H1 (cell line): ENCODE results near the gene SPIRE1. TPM values are rescaled to one million over a fixed set of nuclear protein-coding genes. Genes with fewer than 3 reads are reported as not detected.

Experiments
- CTCF ChIA-PET: fragments of 300-600 bp; sonication (Branson Sonifier 250); formaldehyde crosslinking; loops from one replicate; lab custom pipeline; 2021; ENCODE audit not compliant: partially characterized antibody; lab: Charles Lee
- POLR2A ChIA-PET: fragments of 300-600 bp; sonication (Branson Sonifier 250); formaldehyde crosslinking; loops from one replicate; lab custom pipeline; 2021; ENCODE audit warnings: inconsistent platforms; ENCODE audit not compliant: partially characterized antibody; lab: Charles Lee
- DNase-seq, 2 experiments: peaks; one replicate each; pipeline versions ENCODE4 v3.0.0 to v3.0.0-alpha.2; 2010 to 2022; ENCODE audit warnings: low spot score in 2 of 2, low read depth in 1 of 2, mixed read lengths in 1 of 2
- FAIRE-seq: peaks from 2 replicates; lab custom pipeline; 2011; peaks lifted over from hg19 to GRCh38; lab: Jason Lieb, UNC
- H2AFZ ChIP-seq: 2 replicates; pipeline ENCODE4 v1.8.1; 2012; ENCODE audit warnings: low read length, inconsistent platforms
- H2AK5ac ChIP-seq: 2 replicates; pipeline ENCODE4 v1.6.1; 2013; ENCODE audit warnings: low read depth, low read length
- H2BK120ac ChIP-seq: replicated peaks from 2 replicates; pipeline ENCODE3; 2013; ENCODE audit warnings: low read depth, low read length, inconsistent platforms
- H2BK12ac ChIP-seq: 2 replicates; pipeline ENCODE4 v1.6.1; 2013; ENCODE audit warnings: low read depth, low read length
- H2BK15ac ChIP-seq: 2 replicates; pipeline ENCODE4 v1.6.1; 2013; ENCODE audit warnings: low read length
- H2BK20ac ChIP-seq: 2 replicates; pipeline ENCODE4 v1.6.1; 2013; ENCODE audit warnings: low read length
- H2BK5ac ChIP-seq: 2 replicates; pipeline ENCODE4 v1.6.1; 2013; ENCODE audit warnings: low read depth, low read length
- H3K14ac ChIP-seq: 2 replicates; pipeline ENCODE4 v1.6.1; 2013; ENCODE audit warnings: inconsistent platforms; ENCODE audit not compliant: insufficient read length
- H3K18ac ChIP-seq: 2 replicates; pipeline ENCODE4 v1.6.1; 2013; ENCODE audit warnings: low read length; ENCODE audit errors: extremely low read depth
- H3K23ac ChIP-seq: 2 replicates; pipeline ENCODE4 v1.6.1; 2013; ENCODE audit warnings: inconsistent platforms; ENCODE audit not compliant: insufficient read length
- H3K23me2 ChIP-seq: 2 replicates; pipeline ENCODE4 v1.6.1; 2013; ENCODE audit warnings: low read depth, low read length
- H3K27ac ChIP-seq: 2 replicates; pipeline ENCODE4 v1.6.1; 2011; ENCODE audit warnings: low read depth, low read length, inconsistent platforms
- H3K27me3 ChIP-seq, 4 experiments: replicated peaks in 1 of 4; 1 replicate in 1 of 4; 2 replicates in 3 of 4; pipeline versions ENCODE4 v1.6.1 to v1.8.1; 2011 to 2013; ENCODE audit warnings: low read length in 3 of 4, mild to moderate bottlenecking in 3 of 4, inconsistent platforms in 2 of 4, mixed read lengths in 2 of 4, moderate library complexity in 1 of 4; ENCODE audit not compliant: control insufficient read depth in 3 of 4, insufficient read depth in 3 of 4; ENCODE audit errors: extremely low read depth in 1 of 4
- H3K36me3 ChIP-seq, 4 experiments: 2 replicates each; pipeline versions ENCODE4 v1.6.1 to v1.8.1; 2011 to 2013; ENCODE audit warnings: mild to moderate bottlenecking in 4 of 4, low read length in 3 of 4, moderate library complexity in 2 of 4, control low read depth in 1 of 4, inconsistent platforms in 1 of 4; ENCODE audit not compliant: insufficient read depth in 4 of 4, control insufficient read depth in 2 of 4
- H3K4ac ChIP-seq: replicated peaks from 2 replicates; pipeline ENCODE3; 2013; ENCODE audit warnings: low read length, low read depth, mixed read lengths, inconsistent platforms; ENCODE audit not compliant: insufficient read length
- H3K4me1 ChIP-seq, 4 experiments: replicated peaks in 1 of 4; 1 replicate in 1 of 4; 2 replicates in 3 of 4; pipeline versions ENCODE4 v1.6.1 to v1.8.1; 2011 to 2013; ENCODE audit warnings: low read length in 3 of 4, inconsistent platforms in 2 of 4, mixed read lengths in 1 of 4; ENCODE audit not compliant: insufficient read depth in 4 of 4, control insufficient read depth in 3 of 4
- H3K4me2 ChIP-seq, 2 experiments: 2 replicates each; pipeline versions ENCODE4 v1.6.1 to v1.8.1; 2011 to 2013; ENCODE audit warnings: low read depth in 2 of 2, low read length in 2 of 2, control low read depth in 1 of 2, inconsistent platforms in 1 of 2, mild to moderate bottlenecking in 1 of 2; ENCODE audit not compliant: insufficient read depth in 1 of 2
- H3K4me3 ChIP-seq, 4 experiments: fragments of 200-600, 300-600 bp in 1 of 4; sonication (generic), shearing (Covaris generic), sonication (Bioruptor Twin) in 1 of 4; 2 replicates each; pipeline versions ENCODE4 v1.5.1 to v1.8.1; 2011 to 2016; ENCODE audit warnings: low read length in 4 of 4, low read depth in 3 of 4, control low read depth in 2 of 4, inconsistent platforms in 2 of 4, mild to moderate bottlenecking in 2 of 4, mixed read lengths in 1 of 4, moderate library complexity in 1 of 4; ENCODE audit not compliant: insufficient read depth in 2 of 4; ENCODE audit errors: extremely low read depth in 1 of 4
- H3K56ac ChIP-seq: replicated peaks from 2 replicates; pipeline ENCODE3; 2013; ENCODE audit warnings: low read depth, mild to moderate bottlenecking, mixed read lengths, low read length, inconsistent platforms; ENCODE audit not compliant: insufficient read length
- H3K79me1 ChIP-seq: 2 replicates; pipeline ENCODE4 v1.6.1; 2013; ENCODE audit warnings: low read depth, low read length, control low read depth
- H3K79me2 ChIP-seq, 2 experiments: 2 replicates each; pipeline versions ENCODE4 v1.6.1 to v1.8.1; 2012 to 2013; ENCODE audit warnings: low read length in 2 of 2, mild to moderate bottlenecking in 2 of 2, inconsistent platforms in 1 of 2; ENCODE audit not compliant: insufficient read depth in 2 of 2, control insufficient read depth in 1 of 2
- H3K9ac ChIP-seq, 4 experiments: replicated peaks in 1 of 4; 1 replicate in 1 of 4; 2 replicates in 3 of 4; pipeline versions ENCODE4 v1.6.1 to v1.8.1; 2011 to 2013; ENCODE audit warnings: low read depth in 3 of 4, low read length in 3 of 4, control low read depth in 2 of 4, mild to moderate bottlenecking in 2 of 4, moderate library complexity in 2 of 4, inconsistent platforms in 1 of 4; ENCODE audit errors: extremely low read depth in 1 of 4
- H3K9me3 ChIP-seq, 2 experiments: 2 replicates each; pipeline versions ENCODE4 v1.6.1 to v1.8.1; 2012 to 2013; ENCODE audit warnings: mild to moderate bottlenecking in 2 of 2, moderate library complexity in 2 of 2, control low read depth in 1 of 2, inconsistent platforms in 1 of 2, low read depth in 1 of 2, low read length in 1 of 2, mixed read lengths in 1 of 2; ENCODE audit not compliant: insufficient read depth in 2 of 2
- H4K20me1 ChIP-seq, 2 experiments: replicated peaks in 1 of 2; 2 replicates each; pipeline versions ENCODE3 to v1.8.1; 2011 to 2013; ENCODE audit warnings: inconsistent platforms in 2 of 2, low read length in 2 of 2, mild to moderate bottlenecking in 1 of 2; ENCODE audit not compliant: insufficient read depth in 2 of 2, control insufficient read depth in 1 of 2
- H4K5ac ChIP-seq: 2 replicates; pipeline ENCODE4 v1.6.1; 2013; ENCODE audit warnings: low read length, low read depth, mixed read lengths, inconsistent platforms; ENCODE audit not compliant: insufficient read length
- H4K8ac ChIP-seq: 2 replicates; pipeline ENCODE4 v1.8.0; 2013; ENCODE audit warnings: mild to moderate bottlenecking, moderate library complexity, low read length, inconsistent platforms; ENCODE audit not compliant: insufficient read depth; ENCODE audit errors: extremely low read depth
- H4K91ac ChIP-seq: replicated peaks from 2 replicates; pipeline ENCODE3; 2013; ENCODE audit warnings: low read length, mixed read lengths, inconsistent platforms; ENCODE audit not compliant: insufficient read length
- CBX5 ChIP-seq: fragments of 300-800, 300-1000 bp; sonication (generic); IDR thresholded peaks from 2 replicates; pipeline ENCODE4 v1.7.1; 2016; ENCODE audit warnings: antibody characterized with exemption, low read length, low read depth
- EGR1 ChIP-seq: IDR thresholded peaks from 2 replicates; pipeline ENCODE4 v1.6.1; 2011; ENCODE audit warnings: low read depth, low read length, borderline replicate concordance
- GABPA ChIP-seq: IDR thresholded peaks from 2 replicates; pipeline ENCODE4 v1.6.1; 2011; ENCODE audit warnings: mild to moderate bottlenecking, low read length, moderate library complexity, borderline replicate concordance; ENCODE audit not compliant: insufficient read depth
- JUN ChIP-seq: IDR thresholded peaks from 2 replicates; pipeline ENCODE4 v1.6.1; 2011; ENCODE audit warnings: low read depth, mild to moderate bottlenecking, improper control_type of control experiment, low read length
- PHF8 ChIP-seq: fragments of 200-600 bp; sonication (generic); conservative IDR thresholded peaks from 2 replicates; pipeline ENCODE4 v1.7.1; 2012; ENCODE audit warnings: low read depth, mild to moderate bottlenecking, inconsistent platforms, low read length, moderate library complexity
- SIRT6 ChIP-seq: IDR thresholded peaks from one replicate; pipeline ENCODE4 v1.7.1; 2012; ENCODE audit warnings: low read length, inconsistent platforms
- WGBS, 2 experiments: shearing (Covaris generic) in 1 of 2; methylation state at CpG; one replicate each; pipeline versions ENCODE4 v1.1.6 to v1.1.7; 2013 to 2015; ENCODE audit warnings: low lambda C conversion rate in 2 of 2, mixed read lengths in 2 of 2, inconsistent platforms in 1 of 2, low coverage in 1 of 2, missing lambda C conversion rate in 1 of 2; ENCODE audit not compliant: insufficient replicate concordance in 2 of 2, insufficient coverage in 1 of 2, insufficient read length in 1 of 2; ENCODE audit errors: extremely low coverage in 1 of 2, missing lambda C conversion rate in 1 of 2; 5-methylcytosine and 5-hydroxymethylcytosine counted together
- polyA plus RNA-seq, 7 experiments: library from polyadenylated mRNA; depleted of rRNA in 3 of 7; stranded (reverse) in 5 of 7; unstranded in 2 of 7; fragments of >200 nt in 5 of 7; fragments of 200-250 nt in 2 of 7; gene quantifications; 1 replicate in 5 of 7; 2 replicates in 1 of 7; 4 replicates in 1 of 7; pipeline versions ENCODE4 v1.2.1 to v1.2.3, GENCODE V29; 2011 to 2013; ENCODE audit warnings: missing spikeins in 2 of 7, mixed read lengths in 2 of 7
- total RNA-seq: library from RNA; stranded (reverse); fragmentation: NEBNext Ultra II Directional; extraction: Animal tissue kit (Norgen Biotek cat#: 25700); gene quantifications from 2 replicates; pipeline ENCODE4 v1.2.1, GENCODE V29; 2021
- TF ChIP-seq, protein P1 (sequence below): IDR thresholded peaks from 2 replicates; pipeline ENCODE4 v1.6.1; 2011; ENCODE audit warnings: low read depth, mild to moderate bottlenecking, low read length; ENCODE audit not compliant: insufficient read depth

Gene SPIRE1
- total and polyA plus RNA-seq, 2 of the 8 experiments (the other 6 are each of a cell fraction or from before 2014, with no cell fraction given): 6.0 to 21.5 TPM

DNA sequence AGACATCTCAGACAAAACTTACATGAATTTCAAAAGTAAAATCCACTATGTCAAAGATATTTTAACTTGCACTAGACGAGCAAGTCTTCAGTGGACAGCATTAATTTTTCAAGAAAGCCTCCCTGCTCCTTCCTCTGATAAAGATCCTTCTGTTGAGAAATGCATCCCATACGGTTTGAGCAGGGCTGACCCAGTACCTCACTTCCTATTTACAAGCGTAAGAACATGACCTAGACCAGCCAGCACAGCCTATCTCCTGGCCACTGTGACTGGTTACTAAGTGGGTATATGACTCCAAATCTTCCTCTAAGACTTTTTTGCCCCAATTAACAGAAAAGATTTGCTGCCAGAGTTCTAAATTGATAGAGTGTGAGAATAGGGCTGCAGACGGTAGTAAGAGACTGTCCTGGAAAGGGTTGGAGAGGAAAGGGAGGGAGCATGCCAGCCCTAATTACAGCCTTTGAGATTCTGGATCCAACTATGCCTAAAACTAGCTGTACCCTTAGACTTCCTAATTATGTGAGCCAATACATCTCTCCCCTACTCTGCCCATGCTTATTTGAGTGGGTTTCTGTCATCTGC is 141.8 kb downstream of the SPIRE1 start:
- ChIA-PET CTCF (interaction anchor here (1.4 to 2.6 kb wide), 4 partner anchors 23 to 188 kb away, joined by 3 to 9 read pairs (median 4); no protein-coding TSS in a partner anchor), POLR2A (no interaction called here)
- H2BK15ac ChIP-seq: no peak overlapping the region
- DNase-seq (no peak), FAIRE-seq (no peak)
- no peak overlapping the region for H4K8ac ChIP-seq
- peaks cover 2% of the 10 kb centered on the region in 2 experiments for H3K9me3 ChIP-seq
- no peak overlapping the region for H3K4me2 ChIP-seq
- H2BK120ac ChIP-seq: no peak overlapping the region
- no peak overlapping the region; the same call in 1 of the 2 replicates for H2BK5ac ChIP-seq
- H3K23ac ChIP-seq: no peak overlapping the region
- H3K4me3 ChIP-seq: no peak overlapping the region
- no peak overlapping the region for H4K5ac ChIP-seq
- no peak overlapping the region for H3K18ac ChIP-seq
- H3K23me2 ChIP-seq: no peaks in the 10 kb centered on the region
- no peaks in the 10 kb centered on the region; a peak in 1 of 8 replicates for H3K36me3 ChIP-seq
- H3K14ac ChIP-seq: no peak overlapping the region
- H2BK12ac ChIP-seq: no peak overlapping the region
- H2AFZ ChIP-seq: no peak overlapping the region
- H2BK20ac ChIP-seq: no peak overlapping the region
- H3K79me1 ChIP-seq: no peaks in the 10 kb centered on the region; the same call in 1 of the 2 replicates
- no peaks in the 10 kb centered on the region for H4K20me1 ChIP-seq
- WGBS, 2 experiments: 78% methylated on average over 4 of the region's 4 CpGs; no CpG with 5 or more reads in 1 of the 2 experiments
- no peaks in the 10 kb centered on the region for H3K27me3 ChIP-seq
- no peak overlapping the region for H2AK5ac ChIP-seq
- H4K91ac ChIP-seq: no peak overlapping the region
- H3K79me2 ChIP-seq: no peaks in the 10 kb centered on the region
- no peaks in the 10 kb centered on the region for H3K4me1 ChIP-seq
- TF ChIP-seq, protein P1, sequence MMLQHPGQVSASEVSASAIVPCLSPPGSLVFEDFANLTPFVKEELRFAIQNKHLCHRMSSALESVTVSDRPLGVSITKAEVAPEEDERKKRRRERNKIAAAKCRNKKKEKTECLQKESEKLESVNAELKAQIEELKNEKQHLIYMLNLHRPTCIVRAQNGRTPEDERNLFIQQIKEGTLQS: no peak
- TF ChIP-seq JUN (no peak), PHF8 (no peak), SIRT6 (no peak), CBX5 (no peak), GABPA (no peak), EGR1 (no peak)
- no peak overlapping the region for H3K9ac ChIP-seq
- H3K4ac ChIP-seq: no peak overlapping the region
- no peak overlapping the region for H3K56ac ChIP-seq
- H3K27ac ChIP-seq: no peak overlapping the region
